Prostate gland (tissue), 2 donors: ENCODE data around the gene ING5.

Experiments used
- POLR2A ChIP-seq: fragments of 450-650 bp; IDR thresholded peaks from one replicate; pipeline ENCODE4 v1.6.1; 2016; ENCODE audit warnings: antibody characterized with exemption, mild to moderate bottlenecking
- TF ChIP-seq, protein P1 (sequence below), 4 experiments: fragments of 200-600 bp in 2 of 4; fragments of 450-650 bp in 2 of 4; sonication (generic) in 2 of 4; IDR thresholded peaks; 1 replicate in 3 of 4; 2 replicates in 1 of 4; pipeline ENCODE4 v1.5.1; 2016 to 2019; ENCODE audit warnings: antibody characterized with exemption in 4 of 4, mild to moderate bottlenecking in 2 of 4, moderate library complexity in 2 of 4

DNA sequence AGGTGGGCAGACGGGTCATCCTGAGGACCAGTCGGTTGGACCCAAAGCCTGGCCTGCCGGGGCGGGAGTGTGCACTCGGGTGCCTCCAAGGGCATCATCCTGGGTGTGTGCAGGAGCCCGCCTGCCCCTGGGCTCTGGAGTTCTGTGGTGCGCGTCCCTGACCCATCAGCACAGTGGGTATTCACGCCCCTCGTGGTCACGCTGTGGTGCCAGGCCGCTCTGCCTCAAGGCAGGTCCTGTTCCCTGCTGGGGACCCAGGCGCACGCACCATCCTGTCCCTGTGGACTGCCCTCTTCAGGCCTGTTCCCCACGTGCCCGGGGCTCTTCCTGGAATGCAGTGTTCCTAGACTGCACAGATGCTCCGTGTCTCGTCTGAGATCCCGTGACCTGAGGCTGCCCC is 18.3 kb downstream of the ING5 start:
- TF ChIP-seq, protein P1, sequence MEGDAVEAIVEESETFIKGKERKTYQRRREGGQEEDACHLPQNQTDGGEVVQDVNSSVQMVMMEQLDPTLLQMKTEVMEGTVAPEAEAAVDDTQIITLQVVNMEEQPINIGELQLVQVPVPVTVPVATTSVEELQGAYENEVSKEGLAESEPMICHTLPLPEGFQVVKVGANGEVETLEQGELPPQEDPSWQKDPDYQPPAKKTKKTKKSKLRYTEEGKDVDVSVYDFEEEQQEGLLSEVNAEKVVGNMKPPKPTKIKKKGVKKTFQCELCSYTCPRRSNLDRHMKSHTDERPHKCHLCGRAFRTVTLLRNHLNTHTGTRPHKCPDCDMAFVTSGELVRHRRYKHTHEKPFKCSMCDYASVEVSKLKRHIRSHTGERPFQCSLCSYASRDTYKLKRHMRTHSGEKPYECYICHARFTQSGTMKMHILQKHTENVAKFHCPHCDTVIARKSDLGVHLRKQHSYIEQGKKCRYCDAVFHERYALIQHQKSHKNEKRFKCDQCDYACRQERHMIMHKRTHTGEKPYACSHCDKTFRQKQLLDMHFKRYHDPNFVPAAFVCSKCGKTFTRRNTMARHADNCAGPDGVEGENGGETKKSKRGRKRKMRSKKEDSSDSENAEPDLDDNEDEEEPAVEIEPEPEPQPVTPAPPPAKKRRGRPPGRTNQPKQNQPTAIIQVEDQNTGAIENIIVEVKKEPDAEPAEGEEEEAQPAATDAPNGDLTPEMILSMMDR (IDR thresholded peaks at IDR 0.05): no peak
- TF ChIP-seq POLR2A: no peak
